Skeletal muscle tissue (tissue), 4 donors: ENCODE results near the gene GPSM1. TPM values are rescaled to one million over a fixed set of nuclear protein-coding genes. Genes with fewer than 3 reads are reported as not detected.
"Not testable (repeated sequence)": the region's sequence is repeated elsewhere in the genome, so short reads cannot be mapped to it uniquely, and the experiment has no call there.

Source experiments
- H3K27ac ChIP-seq: one replicate; pipeline ENCODE4 v1.7.0; 2013; ENCODE audit warnings: mild to moderate bottlenecking, low read depth, low read length, inconsistent platforms
- H3K27me3 ChIP-seq, 3 donors: one replicate each; pipeline ENCODE4 v1.7.0; 2013; ENCODE audit warnings: low read length in 3 of 3; ENCODE audit not compliant: control insufficient read depth in 3 of 3, insufficient read depth in 3 of 3
- H3K36me3 ChIP-seq, 3 donors: one replicate each; pipeline ENCODE4 v1.7.0; 2013; ENCODE audit warnings: low read length in 3 of 3; ENCODE audit not compliant: control insufficient read depth in 3 of 3, insufficient read depth in 3 of 3
- H3K4me1 ChIP-seq, 3 donors: one replicate each; pipeline ENCODE4 v1.7.0; 2013; ENCODE audit warnings: low read length in 3 of 3, mild to moderate bottlenecking in 3 of 3; ENCODE audit not compliant: control insufficient read depth in 3 of 3, insufficient read depth in 3 of 3
- H3K4me3 ChIP-seq, 3 donors: one replicate each; pipeline ENCODE4 v1.7.0; 2013; ENCODE audit warnings: low read length in 3 of 3
- H3K9ac ChIP-seq, 3 donors: one replicate each; pipeline ENCODE4 v1.7.0; 2013; ENCODE audit warnings: low read length in 3 of 3, mild to moderate bottlenecking in 3 of 3, moderate library complexity in 2 of 3, low read depth in 1 of 3
- H3K9me3 ChIP-seq, 3 donors: one replicate each; pipeline ENCODE4 v1.7.0; 2013; ENCODE audit warnings: low read length in 3 of 3; ENCODE audit not compliant: control insufficient read depth in 3 of 3
- total RNA-seq: library from RNA; depleted of rRNA; stranded (reverse); fragments of >200 nt; gene quantifications from one replicate; pipeline ENCODE4 v1.2.3, GENCODE V29; 2014
- donor health status: Osteomylitis.

Gene GPSM1
- total RNA-seq, 1 donor from 2014 or later = 14.1 TPM

- Histone ChIP-seq H3K36me3 (no peaks in the 10 kb centered on the region), H3K9ac (no peak overlapping the region), H3K4me3 (no peak overlapping the region), H3K9me3 (peaks cover 0 to 4% (median 2%) of the 10 kb centered on the region in 3 donors), H3K27ac (no peak overlapping the region), H3K4me1 (no peaks in the 10 kb centered on the region), H3K27me3 (peaks cover 0 to 11% (median 8%) of the 10 kb centered on the region in 3 donors)
These were observed 10.3 kb upstream of the GPSM1 start for GRCh38 chr9:136316896-136317676.

GRCh38 chr9:136317695-136318094 is 9.6 kb upstream of the GPSM1 start:
- H3K27me3 ChIP-seq = peaks cover 0 to 16% (median 12%) of the 10 kb centered on the region in 3 donors
- no peaks in the 10 kb centered on the region for H3K4me1 ChIP-seq
- H3K9ac ChIP-seq = no peak overlapping the region
- no peaks in the 10 kb centered on the region for H3K36me3 ChIP-seq
- H3K4me3 ChIP-seq = no peak overlapping the region
- no peak overlapping the region for H3K27ac ChIP-seq
- peaks cover 0 to 4% (median 2%) of the 10 kb centered on the region in 3 donors for H3K9me3 ChIP-seq

GRCh38 chr9:136318111-136318775 is 9.1 kb upstream of the GPSM1 start:
- Histone ChIP-seq H3K4me3 (no peak overlapping the region), H3K27ac (no peak overlapping the region), H3K9me3 (peaks cover 0 to 4% (median 2%) of the 10 kb centered on the region in 3 donors), H3K4me1 (no peaks in the 10 kb centered on the region), H3K36me3 (no peaks in the 10 kb centered on the region), H3K9ac (no peak overlapping the region), H3K27me3 (peaks cover 0 to 17% (median 14%) of the 10 kb centered on the region in 3 donors)

- Histone ChIP-seq H3K27me3 (peaks cover 4 to 21% (median 14%) of the 10 kb centered on the region in 3 donors), H3K4me3 (no peak overlapping the region), H3K36me3 (no peaks in the 10 kb centered on the region), H3K27ac (no peak overlapping the region), H3K4me1 (no peaks in the 10 kb centered on the region), H3K9me3 (peaks cover 0 to 4% (median 2%) of the 10 kb centered on the region in 3 donors), H3K9ac (no peak overlapping the region)
These were observed 8.5 kb upstream of the GPSM1 start for GRCh38 chr9:136318776-136319241.

GRCh38 chr9:136319244-136319643 is 8.1 kb upstream of the GPSM1 start:
- not testable (repeated sequence) for H3K36me3 ChIP-seq, H3K27ac ChIP-seq, H3K9ac ChIP-seq, H3K9me3 ChIP-seq, H3K4me1 ChIP-seq, H3K4me3 ChIP-seq
- H3K27me3 ChIP-seq = peaks cover 4 to 25% (median 17%) of the 10 kb centered on the region in 3 donors

GRCh38 chr9:136319955-136320354 is 7.4 kb upstream of the GPSM1 start:
- not testable (repeated sequence) for H3K4me3 ChIP-seq, H3K9ac ChIP-seq, H3K4me1 ChIP-seq, H3K9me3 ChIP-seq, H3K27ac ChIP-seq, H3K36me3 ChIP-seq
- H3K27me3 ChIP-seq = peaks cover 4 to 32% (median 17%) of the 10 kb centered on the region in 3 donors

- not testable (repeated sequence) for H3K9ac ChIP-seq, H3K4me1 ChIP-seq, H3K36me3 ChIP-seq, H3K4me3 ChIP-seq, H3K9me3 ChIP-seq, H3K27ac ChIP-seq
- H3K27me3 ChIP-seq = peaks cover 13 to 42% (median 24%) of the 10 kb centered on the region in 3 donors
These were observed 6.4 kb upstream of the GPSM1 start for GRCh38 chr9:136320972-136321371.

GRCh38 chr9:136321561-136321960 is 5.8 kb upstream of the GPSM1 start:
- no peak overlapping the region for H3K27ac ChIP-seq
- no peak overlapping the region for H3K9ac ChIP-seq
- H3K4me3 ChIP-seq = no peak overlapping the region
- peaks cover 0 to 2% (median 2%) of the 10 kb centered on the region in 3 donors for H3K4me1 ChIP-seq
- H3K36me3 ChIP-seq = no peaks in the 10 kb centered on the region
- H3K27me3 ChIP-seq = peaks cover 14 to 47% (median 24%) of the 10 kb centered on the region in 3 donors
- peaks cover 0 to 2% (median 0%) of the 10 kb centered on the region in 3 donors for H3K9me3 ChIP-seq

GRCh38 chr9:136322756-136323330 is 4.5 kb upstream of the GPSM1 start:
- Histone ChIP-seq H3K9ac (no peak overlapping the region), H3K27ac (no peak overlapping the region), H3K9me3 (peaks cover 0 to 2% (median 0%) of the 10 kb centered on the region in 3 donors), H3K36me3 (no peaks in the 10 kb centered on the region), H3K4me1 (peaks cover 5 to 8% (median 6%) of the 10 kb centered on the region in 3 donors), H3K4me3 (no peak overlapping the region), H3K27me3 (peaks cover 14 to 52% (median 24%) of the 10 kb centered on the region in 3 donors)
